Measurements from ENCODE around the gene OPRL1. TPM values are rescaled to one million over a fixed set of nuclear protein-coding genes. Genes with fewer than 3 reads are reported as not detected.

The OPRL1 gene
- total and polyA plus RNA-seq, 2 of the 8 experiments (the other 6 are each of a cell fraction or from before 2014, with no cell fraction given) = 0.63 to 0.98 TPM

- TF ChIP-seq SIN3A (conservative IDR thresholded peaks at IDR 0.05 in 1 of 2, IDR thresholded peaks at IDR 0.05 in 1 of 2; ENCODE audit: low read depth in 1 of 2, low read length in 2 of 2) (0 out of 4 replicates have a peak, but pooled peaks of 1 of the 2 experiments have one; percentile 45), USF2 (IDR thresholded peaks at IDR 0.05; ENCODE audit: low read length) (no peak), TBP (IDR thresholded peaks at IDR 0.05; ENCODE audit: low read depth, low read length) (no peak), RXRA (IDR thresholded peaks at IDR 0.05; ENCODE audit: insufficient read depth, low read depth, low read length) (0 out of 2 replicates have a peak, but pooled peaks have one; percentile 4), MAX (IDR thresholded peaks at IDR 0.05) (peak; percentile 48), CHD2 (IDR thresholded peaks at IDR 0.05; ENCODE audit: low read length) (peak; percentile 26; the same call in 1 of the 2 replicates), PHF8 (conservative IDR thresholded peaks at IDR 0.05; ENCODE audit: low read depth, low read length) (no peak), SRF (IDR thresholded peaks at IDR 0.05; ENCODE audit: low read depth, low read length) (no peak), BACH1 (IDR thresholded peaks at IDR 0.05; ENCODE audit: low read length) (no peak), SUZ12 (IDR thresholded peaks at IDR 0.05; ENCODE audit: low read length) (no peak), KDM1A (IDR thresholded peaks at IDR 0.05; ENCODE audit: borderline replicate concordance, low read length) (no peak), EGR1 (IDR thresholded peaks at IDR 0.05; ENCODE audit: borderline replicate concordance, low read depth, low read length) (no peak), SIRT6 (IDR thresholded peaks at IDR 0.05; ENCODE audit: low read length) (no peak), CTCF (IDR thresholded peaks at IDR 0.05; ENCODE audit: control extremely low read depth in 1 of 3, insufficient read depth in 1 of 3, low read depth in 1 of 3, low read length in 3 of 3) (peak; percentile 91 to 97 (median 95)), SP1 (IDR thresholded peaks at IDR 0.05; ENCODE audit: low read depth, low read length) (0 out of 2 replicates have a peak, but pooled peaks have one; percentile 18), RAD21 (IDR thresholded peaks at IDR 0.05 in 1 of 2, conservative IDR thresholded peaks at IDR 0.05 in 1 of 2; ENCODE audit: low read depth in 2 of 2, low read length in 2 of 2) (peak; percentile 87 to 88), RBBP5 (IDR thresholded peaks at IDR 0.05; ENCODE audit: borderline replicate concordance, low read depth, low read length) (0 out of 2 replicates have a peak, but pooled peaks have one; percentile 29), GABPA (IDR thresholded peaks at IDR 0.05; ENCODE audit: borderline replicate concordance, insufficient read depth, low read length) (0 out of 2 replicates have a peak, but pooled peaks have one; percentile 73)
Observed at GRCh38 chr20:64057628-64058498, 22.0 kb upstream of the OPRL1 start (continued).
